DMS153 treated with DMSO at 0.1 percent for 48 hours (cell line): ENCODE data around the gene LAMA5.
A peak's percentile ranks its signal among the peaks of the same experiment; 100 is the strongest.

ENCODE experiments used
- DNase-seq: peaks from one replicate; lab custom pipeline; 2025; ENCODE audit not compliant: unreplicated experiment; lab: John Stamatoyannopoulos, UW

Gene LAMA5

DNA sequence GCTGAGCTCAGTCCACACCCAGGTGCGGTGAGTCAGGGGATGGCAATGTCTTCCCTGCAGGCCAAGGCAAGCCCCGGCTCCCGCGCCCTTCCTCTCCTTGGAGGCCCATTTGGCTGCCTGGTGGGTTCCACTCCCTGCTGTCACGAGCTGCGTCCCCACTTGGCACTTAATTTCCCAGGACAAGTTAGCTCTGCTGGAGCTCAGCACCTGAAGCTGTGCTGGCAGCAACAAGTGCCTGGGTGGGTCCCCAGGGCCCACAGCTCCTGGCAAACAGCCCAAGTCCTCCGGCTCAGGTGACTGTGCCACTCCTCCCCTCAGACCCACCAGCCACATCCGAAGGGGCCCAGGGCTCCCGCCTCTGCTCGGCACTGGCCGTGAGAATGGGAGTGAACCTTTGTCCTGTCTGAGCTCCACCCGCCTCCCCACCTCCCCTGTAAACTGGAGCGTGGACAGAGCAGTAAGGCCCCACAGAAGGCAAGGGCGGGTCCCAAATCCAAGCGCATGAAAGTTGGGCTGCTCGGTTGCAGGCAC lies 16.9 kb downstream of the LAMA5 start:
- DNase-seq = peak; percentile 41

DNA sequence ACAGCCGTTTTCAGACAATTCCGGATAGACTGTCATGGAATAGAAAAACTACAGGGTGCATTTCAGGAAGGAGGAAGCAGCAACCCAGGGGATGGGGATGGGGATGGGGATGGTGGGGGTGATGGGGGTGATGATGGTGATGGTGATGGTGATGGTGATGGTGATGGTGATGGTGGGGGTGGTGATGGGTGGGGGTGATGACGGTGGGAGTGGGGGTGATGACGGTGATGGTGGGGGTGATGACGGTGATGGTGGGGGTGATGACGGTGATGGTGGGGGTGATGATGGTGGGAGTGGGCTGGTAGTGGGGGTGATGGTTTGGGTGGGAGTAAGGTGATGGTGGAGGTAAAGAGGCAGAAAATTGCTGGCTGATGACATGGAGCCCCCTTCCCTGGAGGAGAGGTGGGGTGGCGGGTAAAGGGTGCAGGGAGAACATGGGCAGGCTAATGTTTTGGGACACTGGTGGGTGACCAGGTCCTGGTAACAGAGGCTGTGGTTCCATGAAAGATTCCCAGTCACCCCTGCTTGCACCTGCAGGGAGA lies 17.5 kb downstream of the LAMA5 start:
- no peak for DNase-seq

DNA sequence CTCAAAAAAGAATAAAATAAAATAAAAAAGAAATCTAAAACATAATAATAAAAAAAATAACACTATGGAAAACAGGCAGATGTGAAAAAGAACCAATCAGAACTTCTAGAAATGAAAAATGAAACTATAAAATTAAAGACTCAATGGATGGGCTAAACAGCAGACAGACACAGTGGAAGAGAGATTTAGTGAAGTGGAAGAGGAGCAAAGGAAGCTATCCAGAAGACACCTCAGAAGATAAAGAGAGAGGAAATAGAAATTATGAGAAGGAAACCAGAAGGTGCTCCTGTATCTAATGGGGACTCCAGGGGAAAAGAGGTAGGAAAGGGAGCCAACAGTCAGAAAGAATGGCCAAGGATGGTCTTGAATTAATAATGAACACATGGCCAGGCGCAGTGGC lies 18.5 kb downstream of the LAMA5 start:
- no peak for DNase-seq

DNA sequence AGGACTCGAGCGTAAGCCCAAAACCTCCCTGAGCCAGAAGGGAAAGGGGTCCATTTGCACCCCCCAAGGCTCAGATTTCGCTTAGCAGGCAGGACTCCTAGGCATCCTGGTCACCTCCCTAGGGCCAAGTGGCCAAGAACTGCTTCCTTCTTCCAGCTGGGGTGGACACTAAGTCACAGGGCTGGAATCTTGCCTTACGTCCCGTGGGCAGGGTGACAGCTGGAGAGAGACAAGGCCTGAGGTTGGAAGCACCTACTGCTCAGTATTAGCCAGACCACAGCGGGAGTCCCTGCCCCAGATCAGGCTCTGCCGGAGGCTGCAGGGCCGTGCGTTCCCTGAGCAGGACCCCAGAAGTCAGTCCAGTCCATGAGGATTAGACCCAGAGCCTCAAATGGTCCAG lies 19.7 kb downstream of the LAMA5 start:
- DNase-seq = no peak

- no peak for DNase-seq
These were observed 20.0 kb downstream of the LAMA5 start for GRCh38 chr20:62347151-62347404.

GRCh38 chr20:62346398-62347150 lies 20.5 kb downstream of the LAMA5 start:
- no peak for DNase-seq

DNA sequence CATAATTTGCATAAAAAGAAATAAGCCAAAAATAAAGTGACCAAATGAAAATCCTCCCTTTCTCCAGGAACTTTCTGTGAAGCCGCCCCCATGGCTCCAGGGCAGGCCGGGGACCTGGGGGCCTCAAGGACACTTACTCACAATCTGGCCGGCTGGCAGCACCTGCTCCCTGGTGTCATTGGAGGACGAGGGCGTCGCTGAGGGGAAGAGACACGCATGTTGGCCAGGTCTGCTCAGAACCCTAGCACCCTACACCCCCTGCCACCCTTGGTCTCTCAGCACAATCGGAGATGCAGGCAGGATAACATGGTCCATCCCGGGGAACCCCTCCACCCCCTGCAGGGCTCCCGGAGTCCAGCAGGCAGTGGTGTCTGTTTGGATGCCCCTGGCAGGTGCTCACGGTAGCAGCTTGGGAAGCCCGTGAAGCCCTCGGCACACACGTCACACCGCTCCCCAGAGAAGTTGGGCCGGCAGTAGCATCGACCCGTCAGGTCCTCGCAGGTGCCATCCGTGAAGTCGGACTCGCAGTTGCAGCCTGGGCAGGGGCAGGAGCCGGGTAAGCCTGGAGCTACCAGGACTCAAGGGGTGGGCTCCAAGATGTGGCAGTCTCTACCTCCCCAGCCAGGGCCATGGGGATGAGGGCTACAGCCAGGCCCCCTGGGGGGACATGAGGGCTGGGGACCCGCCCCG lies 21.3 kb downstream of the LAMA5 start:
- DNase-seq = no peak

GRCh38 chr20:62344782-62345181 lies 22.3 kb downstream of the LAMA5 start:
- DNase-seq = no peak

DNA sequence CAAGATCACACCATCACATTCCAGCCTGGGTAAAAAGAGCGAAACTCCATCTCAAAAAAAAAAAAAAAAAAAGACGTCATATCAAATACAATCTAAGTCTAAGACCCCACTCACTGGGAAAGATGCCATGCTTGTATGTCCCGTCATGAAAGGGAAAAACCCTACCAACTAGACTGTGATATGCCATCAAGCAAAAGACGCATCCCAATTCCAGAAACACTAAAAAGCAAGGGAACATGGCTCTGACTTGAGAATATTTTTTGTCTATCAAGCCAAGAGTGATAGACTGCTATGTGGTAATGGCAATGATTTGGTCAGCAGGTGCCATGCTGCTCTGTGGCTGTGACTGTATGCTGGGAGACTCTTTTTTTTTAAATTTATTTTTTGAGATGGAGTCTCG lies 23.0 kb downstream of the LAMA5 start:
- no peak for DNase-seq

- peak; percentile 21 for DNase-seq
These were observed 24.2 kb downstream of the LAMA5 start for GRCh38 chr20:62342910-62343309.

DNA sequence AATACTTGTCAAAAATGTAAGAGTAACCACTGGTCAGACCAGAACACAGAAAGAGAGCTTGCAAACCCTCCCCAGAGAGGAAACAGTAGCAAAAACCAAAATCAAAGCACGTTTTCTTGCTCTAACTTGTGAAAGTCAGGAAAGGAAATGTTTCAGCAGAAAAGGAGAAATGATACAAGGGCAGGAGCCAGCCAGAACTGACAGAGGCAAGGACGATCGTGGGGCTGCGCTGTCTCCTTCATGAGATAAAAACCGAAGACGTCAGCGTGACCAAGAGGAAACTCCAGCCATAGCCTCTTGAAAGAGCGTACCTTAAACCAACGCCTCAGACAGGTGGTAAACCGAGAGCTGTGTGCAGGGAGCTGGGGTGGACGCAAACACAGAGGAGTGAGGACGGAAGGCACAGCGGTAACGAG lies 27.5 kb downstream of the LAMA5 start:
- DNase-seq = no peak

DNA sequence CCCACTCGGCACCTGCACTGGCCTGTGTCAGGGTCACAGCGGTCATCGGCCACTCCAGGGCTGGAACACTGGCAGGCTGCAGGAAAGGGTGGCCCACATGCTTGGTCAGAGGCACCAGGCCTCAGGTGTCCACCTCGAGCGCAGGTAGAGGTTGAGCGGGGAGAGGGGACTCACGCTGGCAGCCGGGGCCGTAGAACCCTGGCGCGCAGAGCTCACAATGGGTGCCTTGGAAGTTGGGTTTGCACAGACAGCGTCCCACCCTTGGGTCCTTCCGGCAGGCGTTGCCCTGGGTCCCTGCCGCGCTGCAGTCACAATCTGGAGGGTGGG lies 28.9 kb downstream of the LAMA5 start:
- no peak for DNase-seq

DNA sequence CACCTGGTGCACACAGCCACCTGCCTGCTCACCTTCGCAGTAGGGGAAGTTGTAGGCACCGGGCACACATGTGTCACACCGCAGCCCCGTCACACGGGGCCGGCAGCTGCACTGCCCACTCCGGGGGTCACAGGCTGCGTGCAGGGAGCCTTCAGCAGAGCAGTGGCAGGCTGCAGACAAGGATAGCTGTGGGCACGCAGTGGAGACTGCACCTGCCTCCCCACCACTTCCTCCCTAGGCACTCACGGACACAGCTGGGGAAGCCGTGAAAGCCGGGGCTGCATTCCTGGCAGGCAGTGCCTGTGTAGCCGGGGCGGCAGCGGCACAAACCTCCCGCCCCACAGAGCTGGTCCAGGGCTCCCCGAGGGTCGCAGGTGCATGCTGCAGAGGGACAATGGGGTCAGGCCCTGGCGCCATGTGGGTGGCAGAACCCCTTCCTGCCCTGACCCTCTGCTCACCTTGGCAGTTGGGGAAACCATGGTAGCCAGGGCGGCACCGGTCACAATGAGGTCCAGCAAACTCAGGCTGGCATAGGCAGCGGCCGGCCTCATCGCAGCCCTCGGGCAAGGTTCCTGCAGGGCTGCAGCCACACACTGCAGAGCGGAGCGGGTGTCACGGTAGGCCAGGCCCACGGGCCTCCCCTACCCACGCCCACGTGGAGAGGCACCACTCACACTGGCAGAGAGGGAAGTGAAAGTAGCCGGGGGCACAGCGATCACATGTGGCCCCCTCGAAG lies 29.4 kb downstream of the LAMA5 start:
- no peak for DNase-seq

DNA sequence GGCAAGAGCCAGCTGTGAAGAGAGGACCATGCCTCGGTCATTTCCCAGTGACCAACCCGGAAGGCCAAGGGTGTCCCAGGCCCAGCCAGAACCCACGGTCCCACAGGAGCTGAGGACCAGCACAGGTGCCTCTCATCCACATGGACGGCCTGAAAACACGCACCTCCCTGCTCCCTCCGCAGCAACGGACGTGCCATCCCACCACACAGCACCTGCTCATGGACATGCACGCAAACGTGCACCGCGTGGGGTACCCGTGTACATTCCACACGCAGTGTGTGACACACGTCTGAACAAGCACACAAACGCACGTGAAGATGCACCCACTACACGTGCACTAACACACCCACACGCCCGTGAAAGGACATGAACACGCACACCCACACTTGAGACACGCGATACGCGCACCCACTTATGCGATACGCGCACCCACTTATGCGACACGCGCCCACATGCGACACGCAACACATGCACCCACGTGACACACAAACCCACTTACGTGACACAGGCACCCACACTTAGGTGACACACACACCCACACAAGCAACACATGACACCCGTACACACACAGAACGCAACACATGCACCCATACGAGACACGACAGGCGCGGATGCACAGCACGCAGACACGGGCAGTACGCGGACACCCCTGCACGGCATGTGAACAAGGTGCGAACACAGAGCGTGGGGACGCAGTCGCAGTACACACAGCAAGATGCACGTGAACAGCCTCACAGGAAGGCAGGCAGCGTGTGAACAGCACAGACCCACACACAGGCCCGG lies 30.1 kb downstream of the LAMA5 start:
- DNase-seq = no peak

GRCh38 chr20:62336329-62336728 lies 30.8 kb downstream of the LAMA5 start:
- no peak for DNase-seq

DNA sequence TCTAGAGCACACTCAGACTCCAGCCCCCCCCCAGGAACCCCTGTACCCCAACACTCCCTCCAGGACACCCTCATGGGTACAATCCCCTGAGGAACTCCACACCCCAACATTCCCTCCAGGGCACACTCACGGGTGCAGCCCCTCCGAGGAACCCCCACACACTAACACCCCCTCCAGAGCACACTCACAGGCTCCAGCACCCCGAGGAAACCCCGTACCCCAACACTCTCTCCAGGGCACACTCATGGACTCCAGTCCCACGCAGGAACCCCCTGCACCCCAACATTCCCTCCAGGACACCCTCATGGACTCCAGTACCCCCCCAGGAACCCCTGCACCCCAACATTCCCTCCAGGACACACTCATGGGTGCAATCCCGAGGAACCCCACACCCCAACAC lies 31.6 kb downstream of the LAMA5 start:
- DNase-seq = no peak

- DNase-seq = no peak
These were observed 32.2 kb downstream of the LAMA5 start for GRCh38 chr20:62334881-62335280.

GRCh38 chr20:62333820-62334595 lies 33.1 kb downstream of the LAMA5 start:
- DNase-seq = no peak

GRCh38 chr20:62332989-62333819 lies 33.9 kb downstream of the LAMA5 start:
- DNase-seq = no peak

GRCh38 chr20:62332421-62332820 lies 34.7 kb downstream of the LAMA5 start:
- no peak for DNase-seq
